Lung (tissue), 12 donors: ENCODE measurements around the gene KCNMA1. TPM values are rescaled to one million over a fixed set of nuclear protein-coding genes. Genes with fewer than 3 reads are reported as not detected.

Source experiments
- ATAC-seq: fragments of 200-7000 bp; cut with Tn5 transposase; one replicate; pipeline ENCODE4 v1.9.1; 2020; ENCODE audit warnings: moderate number of reproducible peaks; ENCODE audit not compliant: insufficient read depth, low FRiP score
- DNase-seq, 3 donors: peaks; one replicate each; pipeline ENCODE4 v3.0.0-alpha.2; 2013 to 2017
- H3K27ac ChIP-seq, 2 donors: one replicate each; pipeline ENCODE4 v1.5.1; 2013; ENCODE audit warnings: mild to moderate bottlenecking in 2 of 2, moderate library complexity in 2 of 2, control low read depth in 1 of 2, inconsistent platforms in 1 of 2, low read depth in 1 of 2, low read length in 1 of 2
- H3K27me3 ChIP-seq, 3 donors: one replicate each; pipeline ENCODE4 v1.5.1; 2013; ENCODE audit warnings: low read length in 2 of 3; ENCODE audit not compliant: control insufficient read depth in 3 of 3, insufficient read depth in 3 of 3
- H3K36me3 ChIP-seq, 4 donors: one replicate each; pipeline ENCODE4 v1.5.1; 2013; ENCODE audit warnings: low read length in 4 of 4, mild to moderate bottlenecking in 1 of 4, moderate library complexity in 1 of 4; ENCODE audit not compliant: control insufficient read depth in 4 of 4, insufficient read depth in 4 of 4
- H3K4me1 ChIP-seq, 5 donors: one replicate each; pipeline ENCODE4 v1.5.1; 2013; ENCODE audit warnings: low read length in 5 of 5, mild to moderate bottlenecking in 2 of 5, moderate library complexity in 1 of 5; ENCODE audit not compliant: control insufficient read depth in 5 of 5, insufficient read depth in 5 of 5
- H3K4me3 ChIP-seq: one replicate; pipeline ENCODE4 v1.5.1; 2013; ENCODE audit warnings: mild to moderate bottlenecking, control low read depth, moderate library complexity
- H3K9ac ChIP-seq, 2 donors: one replicate each; pipeline ENCODE4 v1.5.1; 2013; ENCODE audit warnings: low read length in 2 of 2, control low read depth in 1 of 2; ENCODE audit not compliant: insufficient read depth in 1 of 2
- H3K9me3 ChIP-seq, 4 donors: one replicate each; pipeline ENCODE4 v1.5.1; 2013; ENCODE audit warnings: low read length in 3 of 4, mild to moderate bottlenecking in 1 of 4, moderate library complexity in 1 of 4; ENCODE audit not compliant: control insufficient read depth in 4 of 4, insufficient read depth in 3 of 4
- WGBS, 2 donors: extraction: QIAGEN DNeasy Blood & Tissue Kit; methylation state at CpG; one replicate each; pipeline ENCODE4 v1.1.7; 2013; 5-methylcytosine and 5-hydroxymethylcytosine counted together
- polyA plus RNA-seq, 2 donors: library from polyadenylated mRNA; stranded (reverse); fragments of 200-250 nt; gene quantifications; one replicate each; pipeline ENCODE4 v1.2.1, GENCODE V29; 2013
- total RNA-seq, 2 donors: library from RNA; depleted of rRNA in 1 of 2; stranded (reverse); fragments of >200 nt in 1 of 2; gene quantifications; one replicate each; pipeline ENCODE4 v1.2.1, GENCODE V29; 2014 to 2021
- TF ChIP-seq, protein P1 (sequence below): IDR thresholded peaks from 2 replicates; pipeline ENCODE4 v1.5.1; 2012; ENCODE audit warnings: mild to moderate bottlenecking; ENCODE audit errors: control extremely low read depth, extremely low read depth
- donor health status: control.
- donor health status: control.
- donor health status: Bipolar disorder and iron deficiency.
- donor health status: healthy.
- donor health status: DM: yes; HTN: yes; CAD: no.

KCNMA1 gene
- total and polyA plus RNA-seq, 4 donors: 3.8 to 13.0 (median 5.5) TPM

DNA sequence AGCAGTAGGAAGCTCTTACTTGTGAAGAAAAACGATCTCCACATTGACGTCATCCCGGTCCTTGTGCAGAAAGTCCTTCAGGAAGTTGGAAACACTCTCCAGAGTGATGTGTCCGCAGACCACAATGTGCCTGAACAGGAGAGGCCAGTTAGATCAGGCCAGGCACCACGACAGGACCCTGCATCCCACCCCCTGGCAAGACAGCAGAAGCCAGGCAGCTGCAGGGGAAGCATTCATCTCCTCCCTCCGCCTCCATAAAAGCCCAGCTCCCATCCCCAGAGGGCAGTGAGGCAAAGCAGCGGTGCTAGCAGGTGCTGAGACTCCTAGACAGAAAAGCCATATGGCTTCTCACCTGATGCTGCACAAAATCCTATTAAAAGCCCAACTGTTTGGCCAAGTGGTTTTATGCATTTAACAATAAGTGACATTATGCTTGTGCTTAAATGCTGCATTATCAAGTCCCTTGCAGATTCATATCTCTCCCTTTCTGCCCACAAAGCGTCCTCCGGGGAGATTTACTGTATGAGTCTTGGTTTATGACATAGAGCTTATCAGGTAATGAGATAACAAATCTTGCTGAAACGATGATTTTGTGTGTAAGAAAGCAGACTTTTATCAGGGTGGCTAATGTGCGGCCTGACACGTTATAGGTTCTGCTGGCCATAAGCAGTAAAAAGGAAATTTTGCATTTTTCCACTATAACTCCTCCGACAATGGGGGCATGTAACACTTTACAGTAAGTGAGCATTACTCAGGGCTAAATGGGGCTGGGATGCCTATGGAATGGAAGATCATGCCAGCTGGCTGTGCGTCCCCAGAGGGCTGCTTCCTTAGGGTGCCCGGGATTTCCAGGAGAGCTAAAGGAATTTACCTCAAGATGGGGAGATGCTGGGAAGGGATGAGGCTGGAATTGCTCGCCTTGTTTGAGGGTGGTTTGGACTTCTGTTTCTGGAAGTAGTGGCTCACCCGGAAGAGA, 546.9 kb downstream of the KCNMA1 start:
- ATAC-seq (no peak), DNase-seq (no peak)
- H3K9me3 ChIP-seq: peaks cover 0 to 1% (median 0%) of the 10 kb centered on the region in 4 donors
- no peaks in the 10 kb centered on the region for H3K27me3 ChIP-seq
- WGBS, 2 donors: 81 to 88% methylated on average over 17 of the region's 17 CpGs
- no peak overlapping the region for H3K4me3 ChIP-seq
- TF ChIP-seq, protein P1, sequence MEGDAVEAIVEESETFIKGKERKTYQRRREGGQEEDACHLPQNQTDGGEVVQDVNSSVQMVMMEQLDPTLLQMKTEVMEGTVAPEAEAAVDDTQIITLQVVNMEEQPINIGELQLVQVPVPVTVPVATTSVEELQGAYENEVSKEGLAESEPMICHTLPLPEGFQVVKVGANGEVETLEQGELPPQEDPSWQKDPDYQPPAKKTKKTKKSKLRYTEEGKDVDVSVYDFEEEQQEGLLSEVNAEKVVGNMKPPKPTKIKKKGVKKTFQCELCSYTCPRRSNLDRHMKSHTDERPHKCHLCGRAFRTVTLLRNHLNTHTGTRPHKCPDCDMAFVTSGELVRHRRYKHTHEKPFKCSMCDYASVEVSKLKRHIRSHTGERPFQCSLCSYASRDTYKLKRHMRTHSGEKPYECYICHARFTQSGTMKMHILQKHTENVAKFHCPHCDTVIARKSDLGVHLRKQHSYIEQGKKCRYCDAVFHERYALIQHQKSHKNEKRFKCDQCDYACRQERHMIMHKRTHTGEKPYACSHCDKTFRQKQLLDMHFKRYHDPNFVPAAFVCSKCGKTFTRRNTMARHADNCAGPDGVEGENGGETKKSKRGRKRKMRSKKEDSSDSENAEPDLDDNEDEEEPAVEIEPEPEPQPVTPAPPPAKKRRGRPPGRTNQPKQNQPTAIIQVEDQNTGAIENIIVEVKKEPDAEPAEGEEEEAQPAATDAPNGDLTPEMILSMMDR: no peak
- no peaks in the 10 kb centered on the region for H3K4me1 ChIP-seq
- no peak overlapping the region for H3K27ac ChIP-seq
- no peak overlapping the region for H3K9ac ChIP-seq
- H3K36me3 ChIP-seq: no peaks in the 10 kb centered on the region

DNA sequence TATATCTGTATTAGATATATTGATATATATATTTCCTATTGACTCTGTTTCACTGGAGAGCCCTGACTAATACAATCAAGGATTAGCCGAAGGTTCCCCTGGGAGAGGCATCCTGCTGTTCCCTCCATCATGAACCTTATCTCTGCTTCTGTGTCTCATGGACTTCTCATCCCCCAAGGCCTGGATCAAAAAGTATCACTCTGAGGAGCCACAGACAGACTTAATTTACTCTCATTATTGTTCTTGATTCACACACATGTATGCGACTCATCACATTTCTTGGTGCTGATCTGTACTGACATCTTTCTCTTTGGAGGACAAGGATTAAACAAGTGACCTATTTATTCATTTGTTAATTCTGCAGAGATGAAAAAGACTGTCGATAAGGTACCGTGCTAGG, 550.2 kb downstream of the KCNMA1 start:
- no peaks in the 10 kb centered on the region for H3K36me3 ChIP-seq
- no peak overlapping the region for H3K27ac ChIP-seq
- WGBS, 2 donors: 95 to 96% methylated on average over 4 of the region's 4 CpGs
- H3K4me1 ChIP-seq: peaks cover 0 to 15% (median 0%) of the 10 kb centered on the region in 5 donors
- DNase-seq (no peak), ATAC-seq (no peak)
- no peaks in the 10 kb centered on the region for H3K27me3 ChIP-seq
- TF ChIP-seq, protein P1: no peak
- no peak overlapping the region for H3K9ac ChIP-seq
- H3K9me3 ChIP-seq: peaks cover 0 to 1% (median 0%) of the 10 kb centered on the region in 4 donors
- H3K4me3 ChIP-seq: no peak overlapping the region

DNA sequence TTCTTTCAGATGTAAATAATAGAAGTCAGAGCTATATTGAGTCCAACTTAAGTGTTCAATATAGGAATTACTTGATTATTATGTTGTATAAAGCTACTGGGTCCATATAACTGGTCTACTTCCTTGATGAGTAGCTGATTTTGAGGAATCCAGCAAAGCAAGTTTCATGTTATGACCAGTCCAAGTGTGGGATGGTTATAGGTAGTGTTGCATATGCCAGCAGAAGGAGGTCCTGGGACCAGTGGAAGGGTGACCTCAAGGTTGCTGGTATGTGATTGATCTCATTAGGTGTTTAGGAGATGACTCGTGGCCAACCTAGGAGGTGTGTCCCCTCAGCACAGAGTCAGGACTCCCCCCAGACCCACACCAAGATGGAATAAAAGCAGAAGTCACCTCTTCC, 551.5 kb downstream of the KCNMA1 start:
- DNase-seq (no peak), ATAC-seq (no peak)
- Histone ChIP-seq H3K36me3 (no peaks in the 10 kb centered on the region), H3K4me1 (peaks cover 0 to 21% (median 2%) of the 10 kb centered on the region in 5 donors), H3K9me3 (peaks cover 0 to 1% (median 0%) of the 10 kb centered on the region in 4 donors), H3K27ac (no peak overlapping the region), H3K4me3 (no peak overlapping the region), H3K27me3 (no peaks in the 10 kb centered on the region), H3K9ac (no peak overlapping the region)
- TF ChIP-seq, protein P1: no peak
- WGBS, 2 donors: 76 to 90% methylated on average over 1 of the region's 1 CpG
